Peyer's patch (tissue), 4 donors: ENCODE measurements around the gene FER1L5. TPM values are rescaled to one million over a fixed set of nuclear protein-coding genes. Genes with fewer than 3 reads are reported as not detected.

ENCODE experiments used
- DNase-seq, 3 donors: peaks; one replicate each; pipeline ENCODE4 v3.0.0-alpha.2; 2017 to 2019
- H3K27ac ChIP-seq, 4 donors: fragments of 200-600 bp; sonication (generic); one replicate each; pipeline ENCODE4 v1.5.1; 2016 to 2019
- H3K27me3 ChIP-seq, 2 donors: fragments of 200-600 bp; sonication (generic); one replicate each; pipeline ENCODE4 v1.5.1; 2019
- H3K36me3 ChIP-seq, 3 donors: fragments of 200-600 bp; sonication (generic); one replicate each; pipeline ENCODE4 v1.5.1; 2016 to 2019
- H3K4me1 ChIP-seq, 4 donors: fragments of 200-600 bp; sonication (generic); one replicate each; pipeline ENCODE4 v1.5.1; 2016 to 2019
- H3K4me3 ChIP-seq, 4 donors: fragments of 200-600 bp; sonication (generic); 1 replicate in 3 of 4; 2 replicates in 1 of 4; pipeline ENCODE4 v1.5.1; 2016 to 2019; ENCODE audit warnings: mild to moderate bottlenecking in 1 of 4
- H3K9me3 ChIP-seq, 4 donors: fragments of 200-600 bp; sonication (generic); one replicate each; pipeline ENCODE4 v1.5.1; 2016 to 2019; ENCODE audit warnings: mild to moderate bottlenecking in 1 of 4
- POLR2A ChIP-seq, 2 donors: fragments of 450-650 bp; IDR thresholded peaks; one replicate each; pipeline ENCODE4 v1.5.1; 2017; ENCODE audit warnings: antibody characterized with exemption in 2 of 2, mild to moderate bottlenecking in 2 of 2, moderate library complexity in 2 of 2
- total RNA-seq, 4 donors: library from RNA; depleted of rRNA; stranded (reverse); fragments of >200 nt; gene quantifications; one replicate each; pipeline ENCODE4 v1.1.0, GENCODE V29; 2016
- TF ChIP-seq, protein P1 (sequence below), 6 experiments: fragments of 450-650 bp in 4 of 6; fragments of 200-600 bp in 2 of 6; sonication (generic) in 1 of 6; IDR thresholded peaks; one replicate each; pipeline ENCODE4 v1.5.1; 2017 to 2019; ENCODE audit warnings: antibody characterized with exemption in 6 of 6, mild to moderate bottlenecking in 3 of 6, moderate library complexity in 1 of 6

FER1L5 gene
- total RNA-seq = not detected

DNA sequence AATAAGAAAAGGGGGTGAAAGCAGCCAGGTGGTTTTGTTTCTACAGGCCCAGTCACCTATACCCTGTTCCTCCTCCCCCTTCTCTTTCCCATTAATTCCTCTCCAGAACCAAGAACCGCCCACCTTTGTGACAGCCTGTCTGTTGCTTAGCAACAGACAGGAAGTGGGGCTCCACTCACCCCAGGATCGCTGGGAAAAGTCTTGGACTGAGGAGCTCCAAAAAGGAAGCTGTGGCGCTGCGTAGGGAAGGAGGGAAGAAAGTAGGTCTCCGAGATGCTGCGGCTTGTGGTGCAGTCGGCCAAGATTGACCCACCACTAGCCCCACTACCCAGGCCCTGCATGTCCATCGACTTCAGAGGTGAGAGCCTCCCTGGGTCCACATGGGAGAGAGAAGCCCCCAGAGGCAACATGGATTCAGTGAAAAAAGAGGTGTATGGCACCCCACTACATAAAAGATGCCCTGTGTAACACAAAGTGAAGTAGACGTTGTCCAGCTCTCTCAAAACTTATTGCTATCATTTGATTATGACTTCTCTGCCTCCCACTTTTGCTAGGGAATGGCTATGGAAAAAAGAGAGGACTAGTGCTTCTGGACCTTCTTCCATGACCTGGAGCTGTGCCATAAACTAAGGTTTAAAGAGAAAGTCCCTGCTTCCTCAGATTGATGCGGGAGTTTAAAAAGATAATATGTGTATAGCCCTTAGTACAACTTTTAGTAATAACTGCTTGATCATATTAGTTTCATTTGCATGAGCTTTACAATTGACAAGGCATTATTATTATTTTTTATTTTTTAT lies at the start of gene FER1L5:
FER1L5 (plus strand) TSS at position 201 of the 797 bp plus-strand sequence; CDS start at position 274, 73 bp downstream.
- TF ChIP-seq POLR2A (IDR thresholded peaks at IDR 0.05) = no peak
- TF ChIP-seq, protein P1, sequence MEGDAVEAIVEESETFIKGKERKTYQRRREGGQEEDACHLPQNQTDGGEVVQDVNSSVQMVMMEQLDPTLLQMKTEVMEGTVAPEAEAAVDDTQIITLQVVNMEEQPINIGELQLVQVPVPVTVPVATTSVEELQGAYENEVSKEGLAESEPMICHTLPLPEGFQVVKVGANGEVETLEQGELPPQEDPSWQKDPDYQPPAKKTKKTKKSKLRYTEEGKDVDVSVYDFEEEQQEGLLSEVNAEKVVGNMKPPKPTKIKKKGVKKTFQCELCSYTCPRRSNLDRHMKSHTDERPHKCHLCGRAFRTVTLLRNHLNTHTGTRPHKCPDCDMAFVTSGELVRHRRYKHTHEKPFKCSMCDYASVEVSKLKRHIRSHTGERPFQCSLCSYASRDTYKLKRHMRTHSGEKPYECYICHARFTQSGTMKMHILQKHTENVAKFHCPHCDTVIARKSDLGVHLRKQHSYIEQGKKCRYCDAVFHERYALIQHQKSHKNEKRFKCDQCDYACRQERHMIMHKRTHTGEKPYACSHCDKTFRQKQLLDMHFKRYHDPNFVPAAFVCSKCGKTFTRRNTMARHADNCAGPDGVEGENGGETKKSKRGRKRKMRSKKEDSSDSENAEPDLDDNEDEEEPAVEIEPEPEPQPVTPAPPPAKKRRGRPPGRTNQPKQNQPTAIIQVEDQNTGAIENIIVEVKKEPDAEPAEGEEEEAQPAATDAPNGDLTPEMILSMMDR (IDR thresholded peaks at IDR 0.05) = no peak
- H3K36me3 ChIP-seq = no peaks in the 10 kb centered on the region
- H3K4me1 ChIP-seq = no peaks in the 10 kb centered on the region
- peak within 1 kb of the TSS in 1 of 4 donors; percentile 1 for H3K27ac ChIP-seq
- DNase-seq = no peak
- no peaks in the 10 kb centered on the region for H3K27me3 ChIP-seq
- no peak within 1 kb of the TSS for H3K4me3 ChIP-seq
- no peaks in the 10 kb centered on the region for H3K9me3 ChIP-seq

- H3K36me3 ChIP-seq = peaks cover 0 to 72% (median 0%) of the 10 kb centered on the region in 3 donors
- DNase-seq = no peak
- no peaks in the 10 kb centered on the region for H3K27me3 ChIP-seq
- no peaks in the 10 kb centered on the region for H3K9me3 ChIP-seq
- no peaks in the 10 kb centered on the region for H3K4me1 ChIP-seq
- TF ChIP-seq, protein P1 (IDR thresholded peaks at IDR 0.05) = no peak
- TF ChIP-seq POLR2A (IDR thresholded peaks at IDR 0.05) = no peak
- H3K27ac ChIP-seq = peak overlapping the region in 2 of 4 donors; percentile 0 to 28
- H3K4me3 ChIP-seq = no peak overlapping the region
These were observed 48.3 kb upstream of the FER1L5 start for GRCh38 chr2:96594282-96594681.

DNA sequence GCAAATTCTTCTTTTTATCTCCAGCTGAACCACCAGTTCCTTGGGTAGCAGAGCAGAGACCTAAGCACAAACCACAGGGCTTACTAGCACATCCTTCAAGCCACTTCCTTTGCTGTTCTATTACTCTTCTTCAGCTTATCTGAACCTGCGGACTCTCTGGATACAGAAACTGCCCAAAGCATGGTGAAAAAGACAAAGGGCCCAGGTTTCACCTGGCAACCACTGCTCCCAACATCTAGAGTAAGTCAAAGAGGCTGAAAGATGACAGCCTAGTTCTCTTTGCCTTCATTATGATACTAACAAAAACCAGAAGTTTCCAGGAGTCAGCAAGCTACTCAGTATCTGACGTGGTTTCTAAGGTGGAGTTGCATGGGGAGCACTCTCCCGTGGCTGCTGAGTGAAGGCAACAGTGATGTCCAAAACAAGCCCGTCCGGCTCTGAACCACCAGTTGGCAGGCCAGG lies 47.8 kb upstream of the FER1L5 start:
- TF ChIP-seq, protein P1 (IDR thresholded peaks at IDR 0.05) = no peak
- no peak for TF ChIP-seq POLR2A (IDR thresholded peaks at IDR 0.05)
- Histone ChIP-seq H3K27me3 (no peaks in the 10 kb centered on the region), H3K4me3 (no peak overlapping the region), H3K36me3 (peaks cover 0 to 75% (median 0%) of the 10 kb centered on the region in 3 donors), H3K27ac (peak overlapping the region in 1 of 4 donors; percentile 44), H3K9me3 (no peaks in the 10 kb centered on the region), H3K4me1 (no peaks in the 10 kb centered on the region)
- no peak for DNase-seq

GRCh38 chr2:96596596-96596995 lies 46.0 kb upstream of the FER1L5 start:
- Histone ChIP-seq H3K27me3 (no peaks in the 10 kb centered on the region), H3K27ac (no peak overlapping the region), H3K36me3 (peaks cover 0 to 94% (median 0%) of the 10 kb centered on the region in 3 donors), H3K9me3 (no peaks in the 10 kb centered on the region), H3K4me1 (no peaks in the 10 kb centered on the region), H3K4me3 (no peak overlapping the region)
- TF ChIP-seq, protein P1 (IDR thresholded peaks at IDR 0.05) = no peak
- TF ChIP-seq POLR2A (IDR thresholded peaks at IDR 0.05) = no peak
- no peak for DNase-seq

DNA sequence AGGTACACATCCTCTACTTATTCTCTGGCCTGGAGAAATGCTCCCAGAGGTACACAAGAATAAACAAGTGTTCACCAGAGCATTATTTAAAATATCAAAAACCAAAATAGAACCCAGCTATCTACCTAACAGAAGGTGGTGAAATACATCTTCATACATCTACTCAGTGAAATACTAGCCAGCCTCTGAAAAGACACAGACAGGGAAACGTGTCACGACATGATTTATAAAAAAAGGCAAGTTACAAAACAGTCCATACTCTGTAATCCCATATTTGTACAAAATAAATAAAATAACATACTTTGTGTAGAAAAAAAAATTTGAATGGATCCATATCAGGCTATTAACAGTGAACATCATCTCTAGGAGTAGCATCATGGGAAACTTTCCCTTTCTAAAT lies 42.6 kb upstream of the FER1L5 start:
- peaks cover 0 to 96% (median 0%) of the 10 kb centered on the region in 3 donors for H3K36me3 ChIP-seq
- no peaks in the 10 kb centered on the region for H3K9me3 ChIP-seq
- no peak overlapping the region for H3K4me3 ChIP-seq
- peaks cover 0 to 3% (median 0%) of the 10 kb centered on the region in 4 donors for H3K4me1 ChIP-seq
- H3K27ac ChIP-seq = no peak overlapping the region
- DNase-seq = no peak
- no peaks in the 10 kb centered on the region for H3K27me3 ChIP-seq
- TF ChIP-seq POLR2A (IDR thresholded peaks at IDR 0.05) = no peak
- TF ChIP-seq, protein P1 (IDR thresholded peaks at IDR 0.05) = no peak
